ENCODE measurements around the gene MAST2.

- TF ChIP-seq POLR2A (IDR thresholded peaks at IDR 0.05; ENCODE audit: low read depth, low read length) (no peak), POLR2AphosphoS5 (IDR thresholded peaks at IDR 0.05; ENCODE audit: low read depth, low read length) (no peak)
Observed at GRCh38 chr1:46068525-46068924, 265.1 kb downstream of the MAST2 start.
